ENCODE data around the gene PTPRM. TPM values are rescaled to one million over a fixed set of nuclear protein-coding genes. Genes with fewer than 3 reads are reported as not detected.

The PTPRM gene
- total and polyA plus RNA-seq, 2 experiments from 2014 or later: 1.6 to 5.3 TPM

GRCh38 chr18:7618891-7619442 lies 51.9 kb downstream of the PTPRM start:
- H3K4me1 ChIP-seq (ENCODE audit: insufficient read depth): no peaks in the 10 kb centered on the region
- DNase-seq (ENCODE audit: low spot score): no peak
- H3K36me3 Mint-ChIP-seq (ENCODE audit: low read depth): no peaks in the 10 kb centered on the region

More at GRCh38 chr18:7618891-7619442, 51.9 kb downstream of the PTPRM start:
- Mint-ChIP-seq H3K27ac (no peak overlapping the region), H3K4me1 (peaks cover 9% of the 10 kb centered on the region; the same call in 2 of the 3 replicates), H3K4me3 (no peak overlapping the region), H3K27me3 (ENCODE audit: insufficient read depth, low read depth, poor library complexity) (peaks cover 2% of the 10 kb centered on the region), H3K9me3 (no peaks in the 10 kb centered on the region)
- peak; percentile 31; the same call in 1 of the 3 replicates for ATAC-seq
- H3K4me2 ChIP-seq: no peak overlapping the region
- H3K4me3 ChIP-seq: no peak overlapping the region
- H3K36me3 ChIP-seq (ENCODE audit: insufficient read depth): no peaks in the 10 kb centered on the region
- no peak overlapping the region for H2AFZ ChIP-seq
- no peaks in the 10 kb centered on the region for H4K20me1 ChIP-seq (replicated peaks; ENCODE audit: insufficient read depth)
- H3K9me2 ChIP-seq (ENCODE audit: insufficient read depth): no peaks in the 10 kb centered on the region
- H3K79me2 ChIP-seq (replicated peaks; ENCODE audit: insufficient read depth): no peaks in the 10 kb centered on the region
- H3K27me3 ChIP-seq (ENCODE audit: insufficient read depth): no peaks in the 10 kb centered on the region
- no peaks in the 10 kb centered on the region for H3F3A ChIP-seq (replicated peaks; ENCODE audit: low read depth)
- no peak overlapping the region for H3K27ac ChIP-seq (ENCODE audit: low read depth)
- TF ChIP-seq CREB1 (CRISPR knock-in tag; IDR thresholded peaks at IDR 0.05; ENCODE audit: low read depth): no peak
- no peak for TF ChIP-seq EZH2phosphoT487 (IDR thresholded peaks at IDR 0.05; ENCODE audit: unreplicated experiment)
- TF ChIP-seq JUNB (IDR thresholded peaks at IDR 0.05; ENCODE audit: unreplicated experiment): no peak
- no peak for TF ChIP-seq EZH2 (IDR thresholded peaks at IDR 0.05; ENCODE audit: low read depth, unreplicated experiment)
- TF ChIP-seq, protein P1, sequence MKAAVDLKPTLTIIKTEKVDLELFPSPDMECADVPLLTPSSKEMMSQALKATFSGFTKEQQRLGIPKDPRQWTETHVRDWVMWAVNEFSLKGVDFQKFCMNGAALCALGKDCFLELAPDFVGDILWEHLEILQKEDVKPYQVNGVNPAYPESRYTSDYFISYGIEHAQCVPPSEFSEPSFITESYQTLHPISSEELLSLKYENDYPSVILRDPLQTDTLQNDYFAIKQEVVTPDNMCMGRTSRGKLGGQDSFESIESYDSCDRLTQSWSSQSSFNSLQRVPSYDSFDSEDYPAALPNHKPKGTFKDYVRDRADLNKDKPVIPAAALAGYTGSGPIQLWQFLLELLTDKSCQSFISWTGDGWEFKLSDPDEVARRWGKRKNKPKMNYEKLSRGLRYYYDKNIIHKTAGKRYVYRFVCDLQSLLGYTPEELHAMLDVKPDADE (IDR thresholded peaks at IDR 0.05): no peak
- TF ChIP-seq, protein P2, sequence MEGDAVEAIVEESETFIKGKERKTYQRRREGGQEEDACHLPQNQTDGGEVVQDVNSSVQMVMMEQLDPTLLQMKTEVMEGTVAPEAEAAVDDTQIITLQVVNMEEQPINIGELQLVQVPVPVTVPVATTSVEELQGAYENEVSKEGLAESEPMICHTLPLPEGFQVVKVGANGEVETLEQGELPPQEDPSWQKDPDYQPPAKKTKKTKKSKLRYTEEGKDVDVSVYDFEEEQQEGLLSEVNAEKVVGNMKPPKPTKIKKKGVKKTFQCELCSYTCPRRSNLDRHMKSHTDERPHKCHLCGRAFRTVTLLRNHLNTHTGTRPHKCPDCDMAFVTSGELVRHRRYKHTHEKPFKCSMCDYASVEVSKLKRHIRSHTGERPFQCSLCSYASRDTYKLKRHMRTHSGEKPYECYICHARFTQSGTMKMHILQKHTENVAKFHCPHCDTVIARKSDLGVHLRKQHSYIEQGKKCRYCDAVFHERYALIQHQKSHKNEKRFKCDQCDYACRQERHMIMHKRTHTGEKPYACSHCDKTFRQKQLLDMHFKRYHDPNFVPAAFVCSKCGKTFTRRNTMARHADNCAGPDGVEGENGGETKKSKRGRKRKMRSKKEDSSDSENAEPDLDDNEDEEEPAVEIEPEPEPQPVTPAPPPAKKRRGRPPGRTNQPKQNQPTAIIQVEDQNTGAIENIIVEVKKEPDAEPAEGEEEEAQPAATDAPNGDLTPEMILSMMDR (conservative IDR thresholded peaks at IDR 0.05; ENCODE audit: low read depth in 2 of 2): no peak
- TF ChIP-seq NANOG (IDR thresholded peaks at IDR 0.05; ENCODE audit: borderline replicate concordance): no peak
- no peak for TF ChIP-seq POLR2AphosphoS5 (IDR thresholded peaks at IDR 0.05; ENCODE audit: low read depth)
- no peak for TF ChIP-seq REST (IDR thresholded peaks at IDR 0.05; ENCODE audit: unreplicated experiment)
- TF ChIP-seq ZNF331 (CRISPR knock-in tag; IDR thresholded peaks at IDR 0.05; ENCODE audit: low read depth): no peak
- no peak for TF ChIP-seq STAT1 (IDR thresholded peaks at IDR 0.05; ENCODE audit: unreplicated experiment)
- TF ChIP-seq, protein P3, sequence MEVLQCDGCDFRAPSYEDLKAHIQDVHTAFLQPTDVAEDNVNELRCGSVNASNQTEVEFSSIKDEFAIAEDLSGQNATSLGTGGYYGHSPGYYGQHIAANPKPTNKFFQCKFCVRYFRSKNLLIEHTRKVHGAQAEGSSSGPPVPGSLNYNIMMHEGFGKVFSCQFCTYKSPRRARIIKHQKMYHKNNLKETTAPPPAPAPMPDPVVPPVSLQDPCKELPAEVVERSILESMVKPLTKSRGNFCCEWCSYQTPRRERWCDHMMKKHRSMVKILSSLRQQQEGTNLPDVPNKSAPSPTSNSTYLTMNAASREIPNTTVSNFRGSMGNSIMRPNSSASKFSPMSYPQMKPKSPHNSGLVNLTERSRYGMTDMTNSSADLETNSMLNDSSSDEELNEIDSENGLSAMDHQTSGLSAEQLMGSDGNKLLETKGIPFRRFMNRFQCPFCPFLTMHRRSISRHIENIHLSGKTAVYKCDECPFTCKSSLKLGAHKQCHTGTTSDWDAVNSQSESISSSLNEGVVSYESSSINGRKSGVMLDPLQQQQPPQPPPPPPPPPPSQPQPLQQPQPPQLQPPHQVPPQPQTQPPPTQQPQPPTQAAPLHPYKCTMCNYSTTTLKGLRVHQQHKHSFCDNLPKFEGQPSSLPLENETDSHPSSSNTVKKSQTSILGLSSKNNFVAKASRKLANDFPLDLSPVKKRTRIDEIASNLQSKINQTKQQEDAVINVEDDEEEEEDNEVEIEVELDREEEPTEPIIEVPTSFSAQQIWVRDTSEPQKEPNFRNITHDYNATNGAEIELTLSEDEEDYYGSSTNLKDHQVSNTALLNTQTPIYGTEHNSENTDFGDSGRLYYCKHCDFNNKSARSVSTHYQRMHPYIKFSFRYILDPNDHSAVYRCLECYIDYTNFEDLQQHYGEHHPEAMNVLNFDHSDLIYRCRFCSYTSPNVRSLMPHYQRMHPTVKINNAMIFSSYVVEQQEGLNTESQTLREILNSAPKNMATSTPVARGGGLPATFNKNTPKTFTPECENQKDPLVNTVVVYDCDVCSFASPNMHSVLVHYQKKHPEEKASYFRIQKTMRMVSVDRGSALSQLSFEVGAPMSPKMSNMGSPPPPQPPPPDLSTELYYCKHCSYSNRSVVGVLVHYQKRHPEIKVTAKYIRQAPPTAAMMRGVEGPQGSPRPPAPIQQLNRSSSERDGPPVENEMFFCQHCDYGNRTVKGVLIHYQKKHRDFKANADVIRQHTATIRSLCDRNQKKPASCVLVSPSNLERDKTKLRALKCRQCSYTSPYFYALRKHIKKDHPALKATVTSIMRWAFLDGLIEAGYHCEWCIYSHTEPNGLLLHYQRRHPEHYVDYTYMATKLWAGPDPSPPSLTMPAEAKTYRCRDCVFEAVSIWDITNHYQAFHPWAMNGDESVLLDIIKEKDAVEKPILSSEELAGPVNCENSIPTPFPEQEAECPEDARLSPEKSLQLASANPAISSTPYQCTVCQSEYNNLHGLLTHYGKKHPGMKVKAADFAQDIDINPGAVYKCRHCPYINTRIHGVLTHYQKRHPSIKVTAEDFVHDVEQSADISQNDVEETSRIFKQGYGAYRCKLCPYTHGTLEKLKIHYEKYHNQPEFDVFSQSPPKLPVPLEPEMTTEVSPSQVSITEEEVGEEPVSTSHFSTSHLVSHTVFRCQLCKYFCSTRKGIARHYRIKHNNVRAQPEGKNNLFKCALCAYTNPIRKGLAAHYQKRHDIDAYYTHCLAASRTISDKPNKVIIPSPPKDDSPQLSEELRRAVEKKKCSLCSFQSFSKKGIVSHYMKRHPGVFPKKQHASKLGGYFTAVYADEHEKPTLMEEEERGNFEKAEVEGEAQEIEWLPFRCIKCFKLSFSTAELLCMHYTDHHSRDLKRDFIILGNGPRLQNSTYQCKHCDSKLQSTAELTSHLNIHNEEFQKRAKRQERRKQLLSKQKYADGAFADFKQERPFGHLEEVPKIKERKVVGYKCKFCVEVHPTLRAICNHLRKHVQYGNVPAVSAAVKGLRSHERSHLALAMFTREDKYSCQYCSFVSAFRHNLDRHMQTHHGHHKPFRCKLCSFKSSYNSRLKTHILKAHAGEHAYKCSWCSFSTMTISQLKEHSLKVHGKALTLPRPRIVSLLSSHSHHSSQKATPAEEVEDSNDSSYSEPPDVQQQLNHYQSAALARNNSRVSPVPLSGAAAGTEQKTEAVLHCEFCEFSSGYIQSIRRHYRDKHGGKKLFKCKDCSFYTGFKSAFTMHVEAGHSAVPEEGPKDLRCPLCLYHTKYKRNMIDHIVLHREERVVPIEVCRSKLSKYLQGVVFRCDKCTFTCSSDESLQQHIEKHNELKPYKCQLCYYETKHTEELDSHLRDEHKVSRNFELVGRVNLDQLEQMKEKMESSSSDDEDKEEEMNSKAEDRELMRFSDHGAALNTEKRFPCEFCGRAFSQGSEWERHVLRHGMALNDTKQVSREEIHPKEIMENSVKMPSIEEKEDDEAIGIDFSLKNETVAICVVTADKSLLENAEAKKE (CRISPR knock-in tag; IDR thresholded peaks at IDR 0.05): no peak
- TF ChIP-seq ZNF114 (CRISPR knock-in tag; IDR thresholded peaks at IDR 0.05): no peak
